Mesodermal cell (in vitro differentiated cells): ENCODE data around the gene TAC3.
"Not testable (repeated sequence)": the region's sequence is repeated elsewhere in the genome, so short reads cannot be mapped to it uniquely, and the experiment has no call there.

ENCODE experiments used
- H3K27ac ChIP-seq: 2 replicates; pipeline ENCODE4 v1.7.0; 2013; ENCODE audit warnings: mild to moderate bottlenecking, low read depth, low read length, moderate library complexity; ENCODE audit not compliant: severe bottlenecking
- H3K36me3 ChIP-seq: 2 replicates; pipeline ENCODE4 v1.7.1; 2013; ENCODE audit warnings: mild to moderate bottlenecking, low read length, moderate library complexity; ENCODE audit not compliant: control insufficient read depth, insufficient read depth
- H3K4me1 ChIP-seq: one replicate; pipeline ENCODE4 v1.7.1; 2013; ENCODE audit warnings: mild to moderate bottlenecking, low read length; ENCODE audit not compliant: insufficient read depth, control insufficient read depth, poor library complexity, severe bottlenecking
- H3K4me3 ChIP-seq: 2 replicates; pipeline ENCODE4 v1.7.0; 2013; ENCODE audit warnings: low read length, control low read depth, mild to moderate bottlenecking; ENCODE audit not compliant: insufficient read depth, poor library complexity, severe bottlenecking; ENCODE audit errors: extremely low read depth
- H3K9me3 ChIP-seq: 2 replicates; pipeline ENCODE4 v1.7.1; 2013; ENCODE audit warnings: mild to moderate bottlenecking, low read length, moderate library complexity; ENCODE audit not compliant: control insufficient read depth
- whole genome bisulfite sequencing, 2 experiments: methylation state at CpG; one replicate each; pipeline ENCODE4 v1.1.5; 2013; ENCODE audit warnings: missing lambda C conversion rate in 2 of 2; ENCODE audit not compliant: insufficient coverage in 2 of 2; 5-methylcytosine and 5-hydroxymethylcytosine counted together

TAC3 gene

GRCh38 chr12:56980941-56981530 is 35.3 kb downstream of the TAC3 start:
- H3K4me1 ChIP-seq: peaks cover 2% of the 10 kb centered on the region
- WGBS, 2 experiments: 88 to 100% methylated on average over 1 to 3 of the region's 4 CpGs
- H3K27ac ChIP-seq: no peak overlapping the region
- no peaks in the 10 kb centered on the region for H3K36me3 ChIP-seq
- no peak overlapping the region for H3K4me3 ChIP-seq
- no peaks in the 10 kb centered on the region for H3K9me3 ChIP-seq

GRCh38 chr12:56980268-56980667 is 36.1 kb downstream of the TAC3 start:
- Histone ChIP-seq H3K36me3 (no peaks in the 10 kb centered on the region), H3K9me3 (no peaks in the 10 kb centered on the region), H3K4me1 (no peaks in the 10 kb centered on the region), H3K4me3 (no peak overlapping the region), H3K27ac (no peak overlapping the region)
- WGBS, 2 experiments: 91 to 94% methylated on average over 6 of the region's 6 CpGs

GRCh38 chr12:56979628-56980027 is 36.7 kb downstream of the TAC3 start:
- 100% methylated on average over 2 to 3 of the region's 3 CpGs for WGBS, 2 experiments
- Histone ChIP-seq H3K9me3 (no peaks in the 10 kb centered on the region), H3K4me3 (no peak overlapping the region), H3K27ac (no peak overlapping the region), H3K4me1 (no peaks in the 10 kb centered on the region), H3K36me3 (no peaks in the 10 kb centered on the region)

GRCh38 chr12:56978397-56979138 is 37.8 kb downstream of the TAC3 start:
- H3K36me3 ChIP-seq: no peaks in the 10 kb centered on the region
- H3K27ac ChIP-seq: no peak overlapping the region
- no peak overlapping the region for H3K4me3 ChIP-seq
- WGBS, 2 experiments: 91 to 93% methylated on average over 3 of the region's 3 CpGs
- H3K4me1 ChIP-seq: no peaks in the 10 kb centered on the region
- H3K9me3 ChIP-seq: no peaks in the 10 kb centered on the region

GRCh38 chr12:56977361-56977760 is 39.0 kb downstream of the TAC3 start:
- not testable (repeated sequence) for H3K4me1 ChIP-seq, H3K36me3 ChIP-seq, H3K9me3 ChIP-seq, H3K27ac ChIP-seq, H3K4me3 ChIP-seq
- 43% methylated on average over 1 of the region's 4 CpGs; no CpG with 5 or more reads in 1 of the 2 experiments for WGBS, 2 experiments

GRCh38 chr12:56974224-56974623 is 42.1 kb downstream of the TAC3 start:
- not testable (repeated sequence) for H3K9me3 ChIP-seq, H3K36me3 ChIP-seq, H3K4me3 ChIP-seq, H3K4me1 ChIP-seq, H3K27ac ChIP-seq
- WGBS, 2 experiments: 63 to 100% methylated on average over 1 of the region's 3 CpGs

- not testable (repeated sequence) for H3K4me1 ChIP-seq, H3K27ac ChIP-seq, H3K36me3 ChIP-seq, H3K9me3 ChIP-seq, H3K4me3 ChIP-seq
- 92 to 100% methylated on average over 2 to 3 of the region's 6 CpGs for WGBS, 2 experiments
These were observed 47.4 kb downstream of the TAC3 start for GRCh38 chr12:56968910-56969309.

- H3K27ac ChIP-seq, H3K36me3 ChIP-seq, H3K4me1 ChIP-seq, H3K4me3 ChIP-seq, H3K9me3 ChIP-seq: not testable (repeated sequence)
- 83 to 88% methylated on average over 8 to 11 of the region's 15 CpGs for WGBS, 2 experiments
These were observed 50.2 kb downstream of the TAC3 start for GRCh38 chr12:56965997-56966642.

- WGBS, 2 experiments: no CpG with 5 or more reads among the region's 4 CpGs
- H3K4me1 ChIP-seq: not testable (repeated sequence)
These were observed 51.2 kb downstream of the TAC3 start for GRCh38 chr12:56965124-56965523.

GRCh38 chr12:56963557-56963956 is 52.8 kb downstream of the TAC3 start:
- 100% methylated on average over 1 of the region's 27 CpGs; no CpG with 5 or more reads in 1 of the 2 experiments for WGBS, 2 experiments

More at GRCh38 chr12:56965124-56965523, 51.2 kb downstream of the TAC3 start:
- not testable (repeated sequence) for H3K9me3 ChIP-seq, H3K36me3 ChIP-seq, H3K27ac ChIP-seq, H3K4me3 ChIP-seq

GRCh38 chr12:56962247-56962646 is 54.1 kb downstream of the TAC3 start:
- H3K4me3 ChIP-seq, H3K27ac ChIP-seq, H3K36me3 ChIP-seq, H3K4me1 ChIP-seq: not testable (repeated sequence)
- H3K9me3 ChIP-seq: peaks cover 10% of the 10 kb centered on the region
- 76 to 100% methylated on average over 2 to 3 of the region's 4 CpGs for WGBS, 2 experiments

More at GRCh38 chr12:56963557-56963956, 52.8 kb downstream of the TAC3 start:
- not testable (repeated sequence) for H3K4me3 ChIP-seq, H3K36me3 ChIP-seq, H3K4me1 ChIP-seq, H3K27ac ChIP-seq, H3K9me3 ChIP-seq
